ENCODE measurements around the gene GNAQ.

GRCh38 chr9:78009186-78009585, 22.4 kb downstream of the GNAQ start:
- no peak for TF ChIP-seq RAD21 (IDR thresholded peaks at IDR 0.05; ENCODE audit: low read depth)
- TF ChIP-seq TCF12 (IDR thresholded peaks at IDR 0.05; ENCODE audit: low read depth) = no peak
- no peak for TF ChIP-seq MAX (IDR thresholded peaks at IDR 0.05)
- no peak for TF ChIP-seq EP300 (IDR thresholded peaks at IDR 0.05; ENCODE audit: borderline replicate concordance)
- TF ChIP-seq, protein P1, sequence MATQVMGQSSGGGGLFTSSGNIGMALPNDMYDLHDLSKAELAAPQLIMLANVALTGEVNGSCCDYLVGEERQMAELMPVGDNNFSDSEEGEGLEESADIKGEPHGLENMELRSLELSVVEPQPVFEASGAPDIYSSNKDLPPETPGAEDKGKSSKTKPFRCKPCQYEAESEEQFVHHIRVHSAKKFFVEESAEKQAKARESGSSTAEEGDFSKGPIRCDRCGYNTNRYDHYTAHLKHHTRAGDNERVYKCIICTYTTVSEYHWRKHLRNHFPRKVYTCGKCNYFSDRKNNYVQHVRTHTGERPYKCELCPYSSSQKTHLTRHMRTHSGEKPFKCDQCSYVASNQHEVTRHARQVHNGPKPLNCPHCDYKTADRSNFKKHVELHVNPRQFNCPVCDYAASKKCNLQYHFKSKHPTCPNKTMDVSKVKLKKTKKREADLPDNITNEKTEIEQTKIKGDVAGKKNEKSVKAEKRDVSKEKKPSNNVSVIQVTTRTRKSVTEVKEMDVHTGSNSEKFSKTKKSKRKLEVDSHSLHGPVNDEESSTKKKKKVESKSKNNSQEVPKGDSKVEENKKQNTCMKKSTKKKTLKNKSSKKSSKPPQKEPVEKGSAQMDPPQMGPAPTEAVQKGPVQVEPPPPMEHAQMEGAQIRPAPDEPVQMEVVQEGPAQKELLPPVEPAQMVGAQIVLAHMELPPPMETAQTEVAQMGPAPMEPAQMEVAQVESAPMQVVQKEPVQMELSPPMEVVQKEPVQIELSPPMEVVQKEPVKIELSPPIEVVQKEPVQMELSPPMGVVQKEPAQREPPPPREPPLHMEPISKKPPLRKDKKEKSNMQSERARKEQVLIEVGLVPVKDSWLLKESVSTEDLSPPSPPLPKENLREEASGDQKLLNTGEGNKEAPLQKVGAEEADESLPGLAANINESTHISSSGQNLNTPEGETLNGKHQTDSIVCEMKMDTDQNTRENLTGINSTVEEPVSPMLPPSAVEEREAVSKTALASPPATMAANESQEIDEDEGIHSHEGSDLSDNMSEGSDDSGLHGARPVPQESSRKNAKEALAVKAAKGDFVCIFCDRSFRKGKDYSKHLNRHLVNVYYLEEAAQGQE (IDR thresholded peaks at IDR 0.05; ENCODE audit: low read depth) = no peak
- TF ChIP-seq FOXM1 (IDR thresholded peaks at IDR 0.05; ENCODE audit: borderline replicate concordance, low read depth) = no peak
- no peak for TF ChIP-seq ZBTB7A (IDR thresholded peaks at IDR 0.05; ENCODE audit: low read depth)

All from Ishikawa (cell line).